HG03095 (cell line): Measurements from ENCODE around the gene DST.
"Not testable (repeated sequence)": the region's sequence is repeated elsewhere in the genome, so short reads cannot be mapped to it uniquely, and the experiment has no call there.

Experiments used
- ATAC-seq: cut with Tn5 transposase; IDR thresholded peaks from one replicate; pipeline ENCODE4 v1.9.1; 2021; ENCODE audit warnings: moderate library complexity; ENCODE audit not compliant: unreplicated experiment

Gene DST

GRCh38 chr6:56573624-56574023 lies 69.1 kb downstream of the DST start:
- ATAC-seq, result no peak

- ATAC-seq, result no peak
Observed at GRCh38 chr6:56572788-56573471, 69.8 kb downstream of the DST start.

- no peak for ATAC-seq
Observed at GRCh38 chr6:56571605-56572004, 71.1 kb downstream of the DST start.

GRCh38 chr6:56570413-56571359 lies 72.0 kb downstream of the DST start:
- peak; percentile 81 for ATAC-seq

GRCh38 chr6:56567501-56567900 lies 75.2 kb downstream of the DST start:
- ATAC-seq, result no peak

GRCh38 chr6:56562730-56563129 lies 80.0 kb downstream of the DST start:
- not testable (repeated sequence) for ATAC-seq

- ATAC-seq, result no peak
Observed at GRCh38 chr6:56556751-56557540, 85.7 kb downstream of the DST start.

GRCh38 chr6:56555438-56555872 lies 87.2 kb downstream of the DST start:
- ATAC-seq, result no peak

- no peak for ATAC-seq
Observed at GRCh38 chr6:56552187-56553130, 90.2 kb downstream of the DST start.

GRCh38 chr6:56551409-56552120 lies 91.1 kb downstream of the DST start:
- ATAC-seq, result no peak

GRCh38 chr6:56550301-56550700 lies 92.4 kb downstream of the DST start:
- ATAC-seq, result no peak

GRCh38 chr6:56549014-56549413 lies 93.7 kb downstream of the DST start:
- ATAC-seq, result no peak

GRCh38 chr6:56547687-56548086 lies 95.0 kb downstream of the DST start:
- ATAC-seq, result no peak

GRCh38 chr6:56542364-56543331 lies 100.0 kb downstream of the DST start:
- ATAC-seq, result peak; percentile 94

GRCh38 chr6:56541741-56542360 lies 100.8 kb downstream of the DST start:
- ATAC-seq, result no peak

- ATAC-seq, result no peak
Observed at GRCh38 chr6:56541030-56541600, 101.6 kb downstream of the DST start.

- no peak for ATAC-seq
Observed at GRCh38 chr6:56540232-56541029, 102.3 kb downstream of the DST start.
